HPDE6-E6E7 (cell line): ENCODE data around the gene DAGLB.
"Not testable (repeated sequence)": the region's sequence is repeated elsewhere in the genome, so short reads cannot be mapped to it uniquely, and the experiment has no call there.

Experiments used
- DNase-seq: peaks from one replicate; pipeline ENCODE4 v3.0.0; 2011; ENCODE audit warnings: missing footprints; ENCODE audit errors: extremely low spot score

DAGLB gene

DNA sequence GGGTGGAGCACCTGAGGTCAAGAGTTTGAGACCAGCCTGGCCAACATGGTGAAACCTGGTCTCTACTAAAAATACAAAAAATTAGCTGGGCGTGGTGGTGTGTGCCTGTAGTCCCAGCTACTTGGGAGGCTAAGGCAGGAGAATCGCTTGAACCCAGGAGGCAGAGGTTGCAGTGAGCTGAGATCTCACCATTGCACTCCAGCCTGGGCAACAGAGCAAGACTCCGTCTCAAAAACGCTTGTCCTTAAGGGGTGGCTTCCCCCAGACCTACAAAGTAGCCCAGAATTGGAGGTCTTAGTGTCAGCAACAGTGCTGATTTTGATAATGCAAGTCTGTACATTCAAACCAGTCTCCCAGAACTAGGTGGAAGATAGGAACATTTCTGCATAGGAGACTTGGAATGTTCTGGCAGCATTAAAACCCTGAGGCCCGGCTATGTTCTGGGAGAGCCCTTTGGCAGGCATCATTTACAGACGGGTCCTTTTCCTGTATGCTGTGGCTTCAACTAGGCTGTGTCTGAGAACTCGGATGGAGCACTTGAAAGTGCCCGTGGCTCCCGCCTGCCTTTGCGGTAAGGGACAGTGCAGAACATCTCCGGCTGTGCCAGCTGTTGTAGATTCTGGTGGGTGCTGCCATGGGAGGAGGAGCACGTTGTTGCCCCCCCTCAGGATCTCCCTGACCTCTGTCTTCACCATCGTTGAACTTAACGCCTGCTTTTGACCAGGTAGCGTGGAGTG lies 49.8 kb downstream of the DAGLB start:
- not testable (repeated sequence) for DNase-seq

GRCh38 chr7:6395898-6396595 lies 51.7 kb downstream of the DAGLB start:
- no peak for DNase-seq

DNA sequence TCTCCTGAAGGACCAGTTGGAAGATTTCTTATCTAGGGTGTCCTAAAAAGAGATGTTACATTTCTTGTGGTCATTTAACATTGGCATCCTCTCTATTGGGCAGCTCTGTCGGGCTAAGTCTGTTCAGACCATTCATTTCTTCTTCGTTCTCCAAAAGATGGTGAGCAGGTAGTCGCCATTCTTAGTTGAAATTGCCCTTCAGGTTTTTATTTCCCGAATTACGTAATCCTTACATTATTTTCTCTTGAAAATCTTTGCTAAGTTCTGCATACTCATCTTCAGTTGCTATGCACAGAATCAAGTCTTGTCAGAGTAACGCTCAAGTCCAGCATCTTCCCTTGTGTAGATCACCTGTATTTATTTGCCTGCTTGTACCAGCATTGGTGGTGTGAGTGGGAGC lies 53.6 kb downstream of the DAGLB start:
- no peak for DNase-seq

- no peak for DNase-seq
Measured at GRCh38 chr7:6393667-6394056, 54.1 kb downstream of the DAGLB start.

- peak; percentile 72 for DNase-seq
Measured at GRCh38 chr7:6392712-6393666, 54.8 kb downstream of the DAGLB start.

- no peak for DNase-seq
Measured at GRCh38 chr7:6389728-6390127, 58.0 kb downstream of the DAGLB start.

DNA sequence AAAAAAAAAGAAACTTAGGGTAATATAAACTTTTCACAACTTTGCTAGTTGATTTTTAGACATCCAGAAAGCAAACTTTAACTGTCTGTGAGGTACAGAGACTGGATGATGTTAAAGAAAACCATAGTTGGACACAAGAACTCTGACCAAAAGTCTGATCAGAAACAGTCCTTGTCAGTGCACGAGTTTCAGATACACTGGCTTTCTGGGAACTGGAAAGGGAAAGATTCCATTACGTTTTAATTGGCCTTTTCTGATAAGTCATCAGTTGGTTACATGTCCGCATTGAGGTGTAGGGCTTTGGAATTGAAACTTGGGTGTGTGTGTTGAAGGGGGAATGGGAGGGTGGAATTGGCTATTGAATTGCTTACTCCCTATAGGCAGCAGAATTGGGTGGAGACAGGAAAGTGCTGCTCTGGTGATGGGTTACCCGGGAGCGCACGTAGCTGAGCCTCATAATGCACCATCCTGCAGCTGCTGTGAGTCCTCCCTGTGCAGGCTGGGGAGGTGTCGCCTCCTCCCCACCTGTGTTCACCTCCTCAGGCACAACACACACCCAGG lies 59.9 kb downstream of the DAGLB start:
- no peak for DNase-seq

- DNase-seq: no peak
Measured at GRCh38 chr7:6386779-6387178, 61.0 kb downstream of the DAGLB start.

DNA sequence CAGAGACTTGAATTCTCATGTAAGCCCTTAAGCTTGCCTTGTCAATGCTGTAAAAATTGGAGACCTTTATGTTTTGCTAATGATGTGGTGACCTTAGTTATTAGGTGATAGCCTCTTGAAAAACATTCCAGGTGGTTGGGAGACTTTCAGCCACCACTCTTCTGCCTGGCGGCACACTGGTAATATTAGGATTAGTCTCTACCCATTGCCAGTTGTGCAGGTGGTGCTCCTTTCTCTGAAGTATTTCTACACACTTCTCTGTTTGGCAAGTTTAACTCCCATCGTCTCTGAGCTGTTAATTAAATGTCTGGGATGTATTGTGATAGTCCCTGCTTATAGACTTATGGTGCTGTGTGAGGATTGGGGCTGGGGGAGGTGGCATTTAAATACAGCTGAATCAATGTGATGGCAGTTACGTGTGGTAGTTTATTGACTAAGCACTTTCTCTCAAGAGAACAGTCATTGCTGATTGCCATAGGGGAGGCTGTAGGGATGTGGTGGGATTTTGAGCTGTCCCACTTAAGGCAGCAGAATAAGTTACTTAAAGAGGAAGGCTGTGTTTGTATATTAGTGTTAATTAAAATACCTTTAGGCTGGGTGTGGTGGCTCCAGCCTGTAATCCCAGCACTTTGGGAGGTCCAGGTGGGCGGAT lies 61.7 kb downstream of the DAGLB start:
- no peak for DNase-seq

DNA sequence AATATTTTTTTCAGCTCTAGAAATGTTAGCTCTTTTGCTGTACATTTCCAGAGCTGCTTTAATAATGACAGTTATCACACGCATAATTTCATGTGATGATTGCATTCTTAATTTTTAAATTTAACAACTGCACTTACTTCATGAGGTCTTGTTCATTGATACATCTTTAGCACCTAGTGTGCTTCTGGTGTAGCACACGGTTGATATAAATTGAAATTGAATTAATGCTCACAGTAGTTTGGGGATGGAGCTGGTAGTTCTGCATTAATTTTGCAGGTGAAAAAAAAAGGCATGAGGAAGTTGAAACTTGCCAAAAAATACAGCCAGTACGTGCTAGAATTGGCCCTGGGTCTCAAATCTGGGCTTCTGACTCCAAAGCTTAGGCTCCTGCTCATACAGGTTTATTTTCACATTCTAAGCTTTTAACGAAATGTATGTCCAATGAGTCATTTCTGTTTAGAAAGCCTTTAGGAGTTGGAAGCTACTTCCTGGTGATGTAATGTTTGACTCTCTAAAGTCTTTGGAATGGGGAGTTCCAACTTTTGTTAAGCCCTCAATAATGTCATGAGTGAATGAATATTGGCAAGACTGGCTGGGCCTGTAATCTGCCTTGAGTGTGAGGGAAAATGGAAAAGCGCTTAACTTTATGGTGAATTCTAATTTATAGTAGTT lies 62.5 kb downstream of the DAGLB start:
- peak; percentile 87 for DNase-seq

GRCh38 chr7:6384327-6384726 lies 63.4 kb downstream of the DAGLB start:
- DNase-seq: no peak

DNA sequence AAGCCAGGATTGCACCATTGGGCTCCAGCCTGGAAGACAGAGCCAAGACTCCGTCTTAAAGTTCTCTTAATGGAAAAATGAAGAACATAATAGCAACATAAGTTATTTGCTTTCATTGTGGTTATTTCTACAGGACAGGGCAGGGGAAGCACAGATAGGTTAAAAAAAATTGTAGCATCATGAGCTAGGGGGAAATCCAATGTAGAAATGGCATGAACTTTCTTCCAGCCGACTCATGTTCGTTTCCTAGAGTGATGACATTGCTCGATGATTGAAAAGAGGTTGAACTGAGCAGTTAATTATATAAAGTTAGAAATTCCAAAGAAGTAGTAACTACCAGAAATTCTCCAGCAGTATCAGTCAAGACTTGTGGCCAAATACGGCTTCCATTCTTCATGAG lies 64.9 kb downstream of the DAGLB start:
- no peak for DNase-seq

DNA sequence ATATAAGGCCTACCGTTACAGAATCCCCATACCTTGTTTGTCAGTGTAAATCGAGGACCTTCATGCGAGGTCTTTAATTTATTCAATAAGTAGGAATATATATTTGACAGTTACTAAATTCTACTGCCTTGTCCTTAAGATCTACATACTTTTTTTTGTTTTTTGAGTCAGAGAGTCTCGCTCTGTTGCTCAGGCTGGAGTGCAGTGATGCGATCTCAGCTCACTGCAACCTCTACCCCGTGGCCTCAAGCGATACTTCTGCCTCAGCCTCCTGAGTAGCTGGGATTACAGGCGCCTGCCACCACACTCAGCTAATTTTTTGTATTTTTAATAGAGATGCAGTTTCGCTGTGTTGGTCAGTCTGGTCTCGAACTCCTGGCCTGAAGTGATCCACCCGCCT lies 65.9 kb downstream of the DAGLB start:
- DNase-seq: not testable (repeated sequence)

DNA sequence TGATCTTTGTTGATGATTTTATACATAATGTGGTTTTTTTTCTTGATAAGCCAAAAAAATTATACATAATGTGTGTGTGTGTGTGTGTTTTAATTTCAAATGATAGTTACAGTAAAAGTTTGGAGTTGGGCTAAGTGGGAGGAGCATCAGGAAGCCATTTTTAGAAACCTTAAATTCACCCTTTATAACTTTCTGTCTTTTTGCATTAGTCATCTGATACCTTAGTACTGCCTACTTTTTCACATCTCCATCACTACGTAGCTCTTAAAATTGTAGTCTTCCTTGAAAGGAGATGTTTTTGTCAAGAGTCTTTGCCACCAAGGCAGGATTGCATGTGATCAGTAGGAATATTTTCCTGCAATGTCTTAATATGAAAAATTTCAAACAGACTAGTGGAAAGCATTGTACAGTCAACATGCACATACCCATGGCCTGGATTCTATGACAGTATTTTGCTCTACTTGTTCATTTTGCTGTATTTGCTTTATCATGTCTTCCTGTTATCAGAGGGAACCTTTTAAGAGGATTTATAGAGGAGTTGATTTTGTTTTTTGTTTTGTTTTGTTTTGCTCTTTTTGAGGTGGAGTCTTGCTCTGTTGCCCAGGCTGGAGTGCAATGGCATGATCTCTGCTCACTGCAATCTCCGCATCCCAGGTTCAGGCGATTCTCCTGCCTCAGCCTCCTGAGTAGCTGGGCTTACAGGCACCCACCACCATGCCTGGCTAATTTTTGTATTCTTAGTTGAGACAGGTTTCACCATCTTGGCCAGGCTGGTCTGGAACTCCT lies 67.3 kb downstream of the DAGLB start:
- no peak for DNase-seq

DNA sequence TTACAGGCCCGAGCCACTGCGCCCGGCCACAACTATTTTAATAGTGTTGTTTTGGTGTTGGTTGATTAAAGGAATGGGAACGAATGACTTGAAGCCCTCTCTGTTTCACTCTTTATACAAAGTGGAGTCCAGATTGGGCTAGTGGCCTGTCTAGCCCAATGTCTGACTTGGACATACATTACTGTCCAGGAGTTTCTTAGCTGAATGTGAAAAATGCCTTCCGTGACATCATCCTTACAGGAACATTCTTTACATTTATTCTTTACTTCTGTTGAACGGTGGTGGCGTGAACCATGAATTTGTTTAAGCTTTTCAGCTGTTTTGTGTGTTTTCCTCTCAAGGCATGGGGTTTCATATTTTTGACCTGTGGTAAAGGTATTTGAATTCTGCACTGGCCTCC lies 67.9 kb downstream of the DAGLB start:
- no peak for DNase-seq

DNA sequence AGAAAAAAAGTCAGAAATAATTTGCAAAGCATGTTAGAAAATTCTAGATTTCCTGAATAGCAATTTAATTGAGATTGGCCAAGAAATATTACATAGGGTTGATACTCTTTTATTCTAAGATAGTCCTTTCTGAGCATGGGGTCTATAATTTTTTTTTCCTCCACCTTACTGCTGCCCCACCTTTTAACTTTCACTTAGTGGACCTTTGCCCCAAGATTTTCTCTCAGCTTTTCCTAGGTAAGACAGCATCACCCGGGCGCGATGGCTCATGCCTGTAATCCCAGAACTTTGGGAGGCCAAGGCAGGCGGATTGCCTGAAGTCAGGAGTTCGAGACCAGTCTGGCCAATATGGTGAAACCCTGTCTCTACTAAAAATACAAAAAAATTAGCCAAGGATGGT lies 69.2 kb downstream of the DAGLB start:
- not testable (repeated sequence) for DNase-seq

GRCh38 chr7:6376820-6377219 lies 70.9 kb downstream of the DAGLB start:
- DNase-seq: no peak

- no peak for DNase-seq
Measured at GRCh38 chr7:6375348-6376101, 72.2 kb downstream of the DAGLB start.

- no peak for DNase-seq
Measured at GRCh38 chr7:6367701-6368211, 80.0 kb downstream of the DAGLB start.
